ENCODE measurements around the gene MCM3. TPM values are rescaled to one million over a fixed set of nuclear protein-coding genes. Genes with fewer than 3 reads are reported as not detected.

The MCM3 gene
- polyA plus RNA-seq, 3 donors: 110 to 142 (median 137) TPM

DNA sequence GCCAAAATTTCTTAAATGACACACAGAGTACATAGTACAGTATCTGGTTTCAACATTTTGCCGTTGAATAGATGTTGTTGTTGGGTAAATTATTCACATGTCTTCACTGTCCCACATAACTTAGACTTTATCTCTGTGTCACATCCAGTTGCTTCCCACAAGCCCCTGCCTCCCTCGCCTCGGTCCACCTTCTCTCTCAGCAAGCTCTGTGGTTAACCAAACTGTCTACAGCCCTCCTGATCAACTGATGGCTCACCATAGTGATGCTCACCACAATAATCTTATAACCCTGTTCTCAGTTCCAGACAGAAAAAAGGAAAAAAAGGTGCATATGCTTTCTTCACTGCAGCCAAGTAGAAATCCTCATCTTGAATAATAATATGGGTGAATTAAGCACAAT is 63.2 kb downstream of the MCM3 start:
- no peak for DNase-seq (ENCODE audit: extremely low read depth in 1 of 11, low read depth in 9 of 11, low spot score in 4 of 11)

DNA sequence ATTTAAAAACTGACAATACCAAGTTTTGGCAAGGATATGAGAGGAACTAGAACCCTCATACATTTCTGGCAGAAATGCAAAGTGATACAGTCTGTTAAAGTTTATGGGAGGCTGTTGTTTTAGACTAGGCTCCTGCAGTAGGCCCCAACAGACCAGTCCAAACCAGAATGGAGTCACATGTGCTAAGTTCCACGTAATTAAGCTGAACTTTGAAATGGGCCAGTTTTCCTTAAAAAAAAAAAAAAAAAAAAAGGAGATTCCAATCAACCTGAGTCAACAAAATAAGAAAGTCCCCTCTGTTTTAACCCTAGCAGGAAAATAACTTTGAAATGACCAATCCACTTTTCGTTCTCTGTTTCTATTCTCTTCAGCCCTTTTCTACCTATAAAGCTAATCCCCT is 66.8 kb downstream of the MCM3 start:
- no peak for DNase-seq (ENCODE audit: extremely low read depth in 1 of 11, low read depth in 9 of 11, low spot score in 4 of 11)

DNA sequence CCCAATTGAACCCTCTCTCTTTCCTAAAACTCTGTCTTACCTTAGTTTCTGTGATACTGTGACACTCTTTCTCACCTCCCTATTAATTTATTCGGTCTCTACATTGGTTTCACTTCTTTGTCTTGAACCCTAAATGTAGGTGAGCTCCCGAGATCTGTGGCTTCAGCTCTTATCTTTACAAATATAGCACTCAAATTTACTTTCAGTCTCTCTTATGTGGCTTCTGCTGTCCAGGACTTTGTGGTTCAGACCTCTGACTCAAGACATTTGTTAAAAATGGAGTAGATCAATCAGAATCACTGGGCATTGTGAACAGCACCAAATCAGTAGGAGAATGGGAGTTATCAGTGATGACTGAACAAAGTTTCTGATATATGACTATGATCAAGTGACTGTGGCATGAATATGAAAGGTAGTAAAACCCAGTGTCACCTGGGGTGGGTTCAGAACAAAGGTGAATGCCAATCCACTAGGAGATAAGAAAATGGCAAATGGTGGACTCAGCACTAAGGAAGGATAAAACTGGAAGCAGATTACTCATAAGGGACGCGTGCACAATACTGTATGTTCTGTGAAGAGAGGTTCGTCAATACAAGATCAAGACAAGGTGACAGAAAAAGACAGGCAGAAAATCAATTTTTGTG is 67.5 kb downstream of the MCM3 start:
- DNase-seq (ENCODE audit: extremely low read depth in 1 of 11, low read depth in 9 of 11, low spot score in 4 of 11): no peak

DNA sequence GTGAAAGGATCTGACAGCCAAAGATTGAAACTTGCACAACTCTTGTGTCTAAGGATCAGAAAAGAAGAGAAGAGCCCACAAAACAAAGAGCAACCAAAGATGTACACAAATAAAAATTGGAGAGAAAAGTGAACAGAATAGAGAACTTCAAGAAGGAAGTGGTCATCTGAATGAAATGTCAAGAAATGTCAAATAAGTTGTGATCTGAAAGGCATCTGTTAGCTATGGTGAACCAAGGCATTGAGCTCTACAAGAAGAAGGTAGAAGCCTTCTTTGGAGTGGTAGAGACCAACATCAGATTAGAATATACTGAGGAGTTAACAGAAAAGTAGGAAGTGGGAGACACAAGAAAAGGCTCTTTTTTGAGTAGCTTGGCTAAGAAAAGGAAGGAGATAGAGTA is 68.8 kb downstream of the MCM3 start:
- no peak for DNase-seq (ENCODE audit: extremely low read depth in 1 of 11, low read depth in 9 of 11, low spot score in 4 of 11)

Other genes with a start within 250 kb of the MCM3 start
- gene PKHD1, start 197.1 kb downstream of the MCM3 start, polyA plus RNA-seq (ENCODE audit: insufficient read length in 3 of 3): 10 to 100 TPM; 18.2 to 34.3 (median 22.0) TPM
- not detected for gene IL17A, start 98.4 kb downstream of the MCM3 start, polyA plus RNA-seq (ENCODE audit: insufficient read length in 3 of 3)
- under 1 TPM; 0.56 to 0.61 (median 0.59) TPM for gene IL17F, start 40.2 kb downstream of the MCM3 start, polyA plus RNA-seq (ENCODE audit: insufficient read length in 3 of 3)
- 10 to 100 TPM; 19.2 to 24.7 (median 20.2) TPM for gene PAQR8, start 77.4 kb upstream of the MCM3 start, polyA plus RNA-seq (ENCODE audit: insufficient read length in 3 of 3)
- 10 to 100 TPM; 50.8 to 68.0 (median 63.2) TPM for gene EFHC1, start 135.6 kb upstream of the MCM3 start, polyA plus RNA-seq (ENCODE audit: insufficient read length in 3 of 3)